Liver (tissue), 9 donors: Measurements from ENCODE around the gene ZC3H12C. TPM values are rescaled to one million over a fixed set of nuclear protein-coding genes. Genes with fewer than 3 reads are reported as not detected.

Experiments
- DNase-seq: peaks from one replicate; pipeline ENCODE4 v3.0.0-alpha.2; 2017; ENCODE audit warnings: low spot score
- H3K27ac ChIP-seq, 2 donors: one replicate each; pipeline ENCODE4 v1.7.0; 2013; ENCODE audit warnings: inconsistent platforms in 2 of 2, low read length in 2 of 2, control low read depth in 1 of 2, low read depth in 1 of 2, mild to moderate bottlenecking in 1 of 2
- H3K27me3 ChIP-seq, 4 donors: one replicate each; pipeline versions ENCODE4 v1.6.1 to v1.7.0; 2013; ENCODE audit warnings: low read length in 3 of 4, inconsistent platforms in 1 of 4, mild to moderate bottlenecking in 1 of 4, moderate library complexity in 1 of 4; ENCODE audit not compliant: control insufficient read depth in 4 of 4, insufficient read depth in 4 of 4
- H3K36me3 ChIP-seq, 4 donors: one replicate each; pipeline versions ENCODE4 v1.6.1 to v1.7.0; 2013; ENCODE audit warnings: low read length in 3 of 4, mild to moderate bottlenecking in 3 of 4, low read depth in 1 of 4, moderate library complexity in 1 of 4; ENCODE audit not compliant: control insufficient read depth in 4 of 4, insufficient read depth in 3 of 4
- H3K4me1 ChIP-seq, 4 donors: one replicate each; pipeline versions ENCODE4 v1.6.1 to v1.7.0; 2013; ENCODE audit warnings: low read length in 3 of 4, mild to moderate bottlenecking in 3 of 4, moderate library complexity in 1 of 4; ENCODE audit not compliant: control insufficient read depth in 4 of 4, insufficient read depth in 4 of 4
- H3K4me3 ChIP-seq, 3 donors: one replicate each; pipeline versions ENCODE4 v1.6.1 to v1.7.0; 2013; ENCODE audit warnings: low read length in 3 of 3, control low read depth in 1 of 3, low read depth in 1 of 3, mild to moderate bottlenecking in 1 of 3
- H3K9ac ChIP-seq, 2 donors: one replicate each; pipeline ENCODE4 v1.7.0; 2013; ENCODE audit warnings: low read length in 2 of 2, mild to moderate bottlenecking in 2 of 2, moderate library complexity in 2 of 2, control low read depth in 1 of 2, low read depth in 1 of 2
- H3K9me3 ChIP-seq, 4 donors: one replicate each; pipeline versions ENCODE4 v1.6.1 to v1.7.0; 2013; ENCODE audit warnings: low read length in 3 of 4; ENCODE audit not compliant: control insufficient read depth in 4 of 4
- EGR1 ChIP-seq, 2 donors: IDR thresholded peaks; 2 replicates each; pipeline ENCODE4 v1.6.1; 2016 to 2018; ENCODE audit warnings: antibody characterized with exemption in 2 of 2, low read depth in 2 of 2
- FOXA1 ChIP-seq: IDR thresholded peaks from 2 replicates; pipeline ENCODE4 v1.6.1; 2016; ENCODE audit warnings: antibody characterized with exemption
- FOXA2 ChIP-seq: IDR thresholded peaks from 2 replicates; pipeline ENCODE4 v1.6.1; 2016; ENCODE audit warnings: antibody characterized with exemption
- GABPA ChIP-seq, 2 donors: IDR thresholded peaks in 1 of 2; conservative IDR thresholded peaks in 1 of 2; 2 replicates each; pipeline ENCODE4 v1.6.1; 2016; ENCODE audit warnings: antibody characterized with exemption in 2 of 2, mild to moderate bottlenecking in 1 of 2, moderate library complexity in 1 of 2
- HNF4A ChIP-seq, 2 donors: conservative IDR thresholded peaks; 2 replicates each; pipeline ENCODE4 v1.6.1; 2016; ENCODE audit warnings: antibody characterized with exemption in 2 of 2, mild to moderate bottlenecking in 2 of 2
- HNF4G ChIP-seq: IDR thresholded peaks from 2 replicates; pipeline ENCODE4 v1.6.1; 2016; ENCODE audit warnings: antibody characterized with exemption
- JUND ChIP-seq, 2 donors: IDR thresholded peaks; 2 replicates each; pipeline ENCODE4 v1.6.1; 2016; ENCODE audit warnings: antibody characterized with exemption in 2 of 2
- MAX ChIP-seq: IDR thresholded peaks from 2 replicates; pipeline ENCODE4 v1.6.1; 2016; ENCODE audit warnings: antibody characterized with exemption
- NR2F2 ChIP-seq: IDR thresholded peaks from 2 replicates; pipeline ENCODE4 v1.6.1; 2016; ENCODE audit warnings: antibody characterized with exemption
- RAD21 ChIP-seq, 2 donors: IDR thresholded peaks; 2 replicates each; pipeline ENCODE4 v1.6.1; 2016; ENCODE audit warnings: antibody characterized with exemption in 2 of 2, mild to moderate bottlenecking in 2 of 2
- RXRA ChIP-seq, 2 donors: IDR thresholded peaks; 2 replicates each; pipeline ENCODE4 v1.6.1; 2017 to 2018; ENCODE audit warnings: antibody characterized with exemption in 2 of 2, mild to moderate bottlenecking in 1 of 2
- SP1 ChIP-seq: IDR thresholded peaks from 2 replicates; pipeline ENCODE4 v1.6.1; 2018; ENCODE audit warnings: antibody characterized with exemption, mild to moderate bottlenecking
- TAF1 ChIP-seq: conservative IDR thresholded peaks from 2 replicates; pipeline ENCODE4 v1.6.1; 2016; ENCODE audit warnings: antibody characterized with exemption, mild to moderate bottlenecking
- YY1 ChIP-seq: IDR thresholded peaks from 2 replicates; pipeline ENCODE4 v1.6.1; 2016; ENCODE audit warnings: antibody characterized with exemption, mild to moderate bottlenecking
- WGBS: extraction: QIAGEN DNeasy Blood & Tissue Kit; methylation state at CpG from one replicate; pipeline ENCODE4 v1.1.7; 2013; 5-methylcytosine and 5-hydroxymethylcytosine counted together
- polyA plus RNA-seq, 2 donors: library from polyadenylated mRNA; stranded (reverse) in 1 of 2; unstranded in 1 of 2; fragments of 200-250 nt in 1 of 2; fragments of >200 nt in 1 of 2; fragmentation: Nextera tagmentation in 1 of 2; extraction: Ambion mirVana in 1 of 2; gene quantifications; one replicate each; pipeline versions ENCODE4 v1.2.1 to v1.2.3, GENCODE V29; 2013 to 2015
- total RNA-seq, 2 donors: library from RNA; depleted of rRNA; stranded (reverse); fragments of >200 nt; gene quantifications; one replicate each; pipeline ENCODE4 v1.2.3, GENCODE V29; 2014
- TF ChIP-seq, protein P1 (sequence below): IDR thresholded peaks from 2 replicates; pipeline ENCODE4 v1.6.1; 2016; ENCODE audit warnings: antibody characterized with exemption, mild to moderate bottlenecking
- TF ChIP-seq, protein P2 (sequence below): IDR thresholded peaks from 2 replicates; pipeline ENCODE4 v1.6.1; 2016; ENCODE audit warnings: antibody characterized with exemption
- TF ChIP-seq, protein P3 (sequence below): fragments of 150-350 bp; IDR thresholded peaks from 2 replicates; pipeline ENCODE4 v1.5.1; 2017; ENCODE audit warnings: improper control_type of control experiment, low read depth, low read length; ENCODE audit not compliant: missing input control
- TF ChIP-seq, protein P4 (sequence below): IDR thresholded peaks from 2 replicates; pipeline ENCODE4 v1.6.1; 2016; ENCODE audit warnings: antibody characterized with exemption
- donor health status: healthy.
- donor health status: healthy.
- donor health status: healthy.
- donor health status: healthy.
- donor health status: healthy.

Gene ZC3H12C
- total and polyA plus RNA-seq, 4 donors = 0.92 to 9.6 (median 2.3) TPM

DNA sequence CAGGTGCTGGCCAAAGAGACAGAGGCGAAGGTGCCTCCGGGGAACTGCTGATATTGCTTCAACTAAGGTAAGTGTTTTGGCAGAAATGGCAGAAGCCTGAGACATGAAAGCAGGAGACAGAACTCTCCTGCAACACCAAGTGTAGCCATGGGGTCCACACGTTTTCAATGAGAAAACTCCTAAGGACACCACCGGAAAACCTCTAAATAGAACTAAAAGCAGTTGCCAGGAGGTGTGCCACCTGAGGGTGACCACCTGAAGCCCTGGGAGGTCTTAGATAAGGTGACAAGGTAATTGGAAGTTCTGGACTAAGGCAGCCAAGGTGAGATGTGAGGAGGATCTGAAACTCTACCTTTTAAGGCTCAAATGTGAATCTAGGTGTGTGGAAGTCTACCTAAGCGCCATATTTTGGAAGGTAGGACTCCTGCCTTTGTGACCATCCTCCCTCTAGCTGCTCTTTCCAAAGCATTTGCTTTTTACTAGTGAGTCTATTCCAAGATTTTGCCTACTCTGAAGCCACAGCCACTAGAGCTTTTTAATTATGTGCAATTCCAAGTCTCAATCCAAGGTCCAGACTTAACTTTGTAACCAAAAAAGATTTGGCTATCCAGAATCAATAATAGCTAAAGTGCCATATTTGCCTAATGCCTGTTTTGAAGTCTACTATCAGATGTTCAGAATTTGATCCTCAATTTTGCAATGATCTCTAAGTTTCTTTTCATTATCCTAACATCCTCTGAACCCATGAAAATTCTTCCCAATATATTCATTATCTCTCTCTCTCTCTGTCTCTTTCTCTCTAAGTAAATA lies 4.5 kb upstream of the ZC3H12C start:
- WGBS = 89% methylated on average over 5 of the region's 5 CpGs
- Histone ChIP-seq H3K9ac (no peak overlapping the region), H3K27ac (no peak overlapping the region), H3K36me3 (no peaks in the 10 kb centered on the region), H3K27me3 (no peaks in the 10 kb centered on the region), H3K4me3 (no peak overlapping the region), H3K9me3 (no peaks in the 10 kb centered on the region), H3K4me1 (peaks cover 0 to 15% (median 7%) of the 10 kb centered on the region in 4 donors)
- no peak for DNase-seq
- TF ChIP-seq SP1 = peak; percentile 39
- no peak for TF ChIP-seq EGR1 (IDR thresholded peaks at IDR 0.05; ENCODE audit: low read depth in 2 of 2)
- peak; percentile 69 to 70 for TF ChIP-seq HNF4A (conservative IDR thresholded peaks at IDR 0.05)
- TF ChIP-seq, protein P1, sequence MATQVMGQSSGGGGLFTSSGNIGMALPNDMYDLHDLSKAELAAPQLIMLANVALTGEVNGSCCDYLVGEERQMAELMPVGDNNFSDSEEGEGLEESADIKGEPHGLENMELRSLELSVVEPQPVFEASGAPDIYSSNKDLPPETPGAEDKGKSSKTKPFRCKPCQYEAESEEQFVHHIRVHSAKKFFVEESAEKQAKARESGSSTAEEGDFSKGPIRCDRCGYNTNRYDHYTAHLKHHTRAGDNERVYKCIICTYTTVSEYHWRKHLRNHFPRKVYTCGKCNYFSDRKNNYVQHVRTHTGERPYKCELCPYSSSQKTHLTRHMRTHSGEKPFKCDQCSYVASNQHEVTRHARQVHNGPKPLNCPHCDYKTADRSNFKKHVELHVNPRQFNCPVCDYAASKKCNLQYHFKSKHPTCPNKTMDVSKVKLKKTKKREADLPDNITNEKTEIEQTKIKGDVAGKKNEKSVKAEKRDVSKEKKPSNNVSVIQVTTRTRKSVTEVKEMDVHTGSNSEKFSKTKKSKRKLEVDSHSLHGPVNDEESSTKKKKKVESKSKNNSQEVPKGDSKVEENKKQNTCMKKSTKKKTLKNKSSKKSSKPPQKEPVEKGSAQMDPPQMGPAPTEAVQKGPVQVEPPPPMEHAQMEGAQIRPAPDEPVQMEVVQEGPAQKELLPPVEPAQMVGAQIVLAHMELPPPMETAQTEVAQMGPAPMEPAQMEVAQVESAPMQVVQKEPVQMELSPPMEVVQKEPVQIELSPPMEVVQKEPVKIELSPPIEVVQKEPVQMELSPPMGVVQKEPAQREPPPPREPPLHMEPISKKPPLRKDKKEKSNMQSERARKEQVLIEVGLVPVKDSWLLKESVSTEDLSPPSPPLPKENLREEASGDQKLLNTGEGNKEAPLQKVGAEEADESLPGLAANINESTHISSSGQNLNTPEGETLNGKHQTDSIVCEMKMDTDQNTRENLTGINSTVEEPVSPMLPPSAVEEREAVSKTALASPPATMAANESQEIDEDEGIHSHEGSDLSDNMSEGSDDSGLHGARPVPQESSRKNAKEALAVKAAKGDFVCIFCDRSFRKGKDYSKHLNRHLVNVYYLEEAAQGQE = peak; percentile 42
- no peak for TF ChIP-seq GABPA (IDR thresholded peaks at IDR 0.05 in 1 of 2, conservative IDR thresholded peaks at IDR 0.05 in 1 of 2)
- TF ChIP-seq RAD21 (IDR thresholded peaks at IDR 0.05) = peak in 1 of 2 donors; percentile 24
- TF ChIP-seq TAF1 = no peak
- no peak for TF ChIP-seq JUND (IDR thresholded peaks at IDR 0.05)
- no peak for TF ChIP-seq YY1
- TF ChIP-seq, protein P2, sequence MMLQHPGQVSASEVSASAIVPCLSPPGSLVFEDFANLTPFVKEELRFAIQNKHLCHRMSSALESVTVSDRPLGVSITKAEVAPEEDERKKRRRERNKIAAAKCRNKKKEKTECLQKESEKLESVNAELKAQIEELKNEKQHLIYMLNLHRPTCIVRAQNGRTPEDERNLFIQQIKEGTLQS = no peak
- TF ChIP-seq RXRA (IDR thresholded peaks at IDR 0.05) = peak in 1 of 2 donors; percentile 11
- TF ChIP-seq HNF4G = peak; percentile 41
- no peak for TF ChIP-seq NR2F2

DNA sequence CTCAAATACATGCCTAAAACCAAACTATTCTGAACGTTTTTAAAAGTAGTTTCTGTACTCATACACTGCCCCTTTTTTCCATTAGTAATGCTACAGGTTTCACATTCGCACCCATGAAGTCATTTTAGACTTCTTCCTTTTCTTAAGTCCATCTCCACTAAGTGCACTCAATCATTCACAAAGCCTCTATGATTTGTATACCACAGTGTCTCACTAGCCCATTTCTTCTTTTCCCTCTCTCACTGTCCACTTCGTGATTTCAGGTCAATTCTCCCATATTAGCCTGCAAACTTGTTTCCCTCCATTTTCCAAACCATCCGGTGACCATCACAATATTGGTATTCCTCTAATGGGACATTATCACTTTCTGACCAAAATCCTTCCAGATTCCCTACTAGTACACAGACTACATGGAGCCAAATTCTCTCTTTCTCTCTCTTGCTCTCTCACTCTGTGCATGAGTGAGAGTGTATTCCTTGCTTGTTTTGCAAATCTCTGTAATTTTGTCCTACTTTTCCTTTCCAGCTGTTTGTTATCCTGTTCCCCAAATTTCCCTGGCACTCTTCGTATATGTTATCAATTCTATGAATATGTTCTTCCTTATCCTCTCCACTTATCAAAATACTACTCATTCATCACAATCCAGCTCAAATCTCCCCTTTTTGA lies 3.4 kb upstream of the ZC3H12C start:
- no peaks in the 10 kb centered on the region for H3K27me3 ChIP-seq
- H3K9me3 ChIP-seq = no peaks in the 10 kb centered on the region
- H3K4me1 ChIP-seq = peaks cover 0 to 24% (median 12%) of the 10 kb centered on the region in 4 donors
- H3K9ac ChIP-seq = no peak overlapping the region
- H3K36me3 ChIP-seq = no peaks in the 10 kb centered on the region
- H3K27ac ChIP-seq = no peak overlapping the region
- no peak overlapping the region for H3K4me3 ChIP-seq
- DNase-seq = no peak
- 76% methylated on average over 5 of the region's 5 CpGs for WGBS
- TF ChIP-seq HNF4A (conservative IDR thresholded peaks at IDR 0.05) (no peak), TAF1 (no peak), HNF4G (no peak), FOXA1 (no peak), JUND (IDR thresholded peaks at IDR 0.05) (no peak), NR2F2 (no peak), MAX (no peak), FOXA2 (no peak), EGR1 (IDR thresholded peaks at IDR 0.05; ENCODE audit: low read depth in 2 of 2) (no peak), SP1 (no peak), YY1 (no peak)
- TF ChIP-seq, protein P3, sequence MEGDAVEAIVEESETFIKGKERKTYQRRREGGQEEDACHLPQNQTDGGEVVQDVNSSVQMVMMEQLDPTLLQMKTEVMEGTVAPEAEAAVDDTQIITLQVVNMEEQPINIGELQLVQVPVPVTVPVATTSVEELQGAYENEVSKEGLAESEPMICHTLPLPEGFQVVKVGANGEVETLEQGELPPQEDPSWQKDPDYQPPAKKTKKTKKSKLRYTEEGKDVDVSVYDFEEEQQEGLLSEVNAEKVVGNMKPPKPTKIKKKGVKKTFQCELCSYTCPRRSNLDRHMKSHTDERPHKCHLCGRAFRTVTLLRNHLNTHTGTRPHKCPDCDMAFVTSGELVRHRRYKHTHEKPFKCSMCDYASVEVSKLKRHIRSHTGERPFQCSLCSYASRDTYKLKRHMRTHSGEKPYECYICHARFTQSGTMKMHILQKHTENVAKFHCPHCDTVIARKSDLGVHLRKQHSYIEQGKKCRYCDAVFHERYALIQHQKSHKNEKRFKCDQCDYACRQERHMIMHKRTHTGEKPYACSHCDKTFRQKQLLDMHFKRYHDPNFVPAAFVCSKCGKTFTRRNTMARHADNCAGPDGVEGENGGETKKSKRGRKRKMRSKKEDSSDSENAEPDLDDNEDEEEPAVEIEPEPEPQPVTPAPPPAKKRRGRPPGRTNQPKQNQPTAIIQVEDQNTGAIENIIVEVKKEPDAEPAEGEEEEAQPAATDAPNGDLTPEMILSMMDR = no peak
- TF ChIP-seq, protein P1 = no peak
- TF ChIP-seq, protein P4, sequence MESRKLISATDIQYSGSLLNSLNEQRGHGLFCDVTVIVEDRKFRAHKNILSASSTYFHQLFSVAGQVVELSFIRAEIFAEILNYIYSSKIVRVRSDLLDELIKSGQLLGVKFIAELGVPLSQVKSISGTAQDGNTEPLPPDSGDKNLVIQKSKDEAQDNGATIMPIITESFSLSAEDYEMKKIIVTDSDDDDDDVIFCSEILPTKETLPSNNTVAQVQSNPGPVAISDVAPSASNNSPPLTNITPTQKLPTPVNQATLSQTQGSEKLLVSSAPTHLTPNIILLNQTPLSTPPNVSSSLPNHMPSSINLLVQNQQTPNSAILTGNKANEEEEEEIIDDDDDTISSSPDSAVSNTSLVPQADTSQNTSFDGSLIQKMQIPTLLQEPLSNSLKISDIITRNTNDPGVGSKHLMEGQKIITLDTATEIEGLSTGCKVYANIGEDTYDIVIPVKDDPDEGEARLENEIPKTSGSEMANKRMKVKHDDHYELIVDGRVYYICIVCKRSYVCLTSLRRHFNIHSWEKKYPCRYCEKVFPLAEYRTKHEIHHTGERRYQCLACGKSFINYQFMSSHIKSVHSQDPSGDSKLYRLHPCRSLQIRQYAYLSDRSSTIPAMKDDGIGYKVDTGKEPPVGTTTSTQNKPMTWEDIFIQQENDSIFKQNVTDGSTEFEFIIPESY = no peak
- TF ChIP-seq, protein P2 = no peak
